Measurements from ENCODE around the gene PFKM.
"Not testable (repeated sequence)": the region's sequence is repeated elsewhere in the genome, so short reads cannot be mapped to it uniquely, and the experiment has no call there.

DNA sequence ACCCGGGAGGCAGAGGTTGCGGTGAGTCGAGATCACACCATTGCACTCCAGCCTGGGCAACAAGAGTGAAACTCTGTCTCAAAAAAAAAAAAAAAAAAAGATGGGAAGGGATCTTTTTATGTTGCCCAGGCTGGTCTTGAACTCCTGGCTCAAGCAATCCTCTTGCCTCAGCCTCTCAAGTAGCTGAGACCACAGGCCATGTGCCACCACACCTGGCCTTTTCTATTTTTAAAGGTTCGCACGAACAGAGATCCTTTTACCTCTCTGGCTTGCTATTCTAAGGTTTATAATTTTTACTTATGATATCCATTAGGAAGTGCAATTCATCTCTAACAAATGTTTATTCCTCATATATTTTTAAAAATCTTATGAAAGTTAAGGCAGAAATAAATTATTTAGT lies 6.4 kb downstream of the PFKM start:
- TF ChIP-seq, protein P1, sequence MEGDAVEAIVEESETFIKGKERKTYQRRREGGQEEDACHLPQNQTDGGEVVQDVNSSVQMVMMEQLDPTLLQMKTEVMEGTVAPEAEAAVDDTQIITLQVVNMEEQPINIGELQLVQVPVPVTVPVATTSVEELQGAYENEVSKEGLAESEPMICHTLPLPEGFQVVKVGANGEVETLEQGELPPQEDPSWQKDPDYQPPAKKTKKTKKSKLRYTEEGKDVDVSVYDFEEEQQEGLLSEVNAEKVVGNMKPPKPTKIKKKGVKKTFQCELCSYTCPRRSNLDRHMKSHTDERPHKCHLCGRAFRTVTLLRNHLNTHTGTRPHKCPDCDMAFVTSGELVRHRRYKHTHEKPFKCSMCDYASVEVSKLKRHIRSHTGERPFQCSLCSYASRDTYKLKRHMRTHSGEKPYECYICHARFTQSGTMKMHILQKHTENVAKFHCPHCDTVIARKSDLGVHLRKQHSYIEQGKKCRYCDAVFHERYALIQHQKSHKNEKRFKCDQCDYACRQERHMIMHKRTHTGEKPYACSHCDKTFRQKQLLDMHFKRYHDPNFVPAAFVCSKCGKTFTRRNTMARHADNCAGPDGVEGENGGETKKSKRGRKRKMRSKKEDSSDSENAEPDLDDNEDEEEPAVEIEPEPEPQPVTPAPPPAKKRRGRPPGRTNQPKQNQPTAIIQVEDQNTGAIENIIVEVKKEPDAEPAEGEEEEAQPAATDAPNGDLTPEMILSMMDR (conservative IDR thresholded peaks at IDR 0.05 in 1 of 2, IDR thresholded peaks at IDR 0.05 in 1 of 2; ENCODE audit: extremely low read depth in 1 of 2, insufficient read depth in 1 of 2, low read depth in 1 of 2, low read length in 2 of 2): not testable (repeated sequence)
- TF ChIP-seq EZH2 (IDR thresholded peaks at IDR 0.05; ENCODE audit: borderline replicate concordance, low read length): not testable (repeated sequence)
